HG02970 (cell line): ENCODE results near the gene DYDC2.

Source experiments
- ATAC-seq: cut with Tn5 transposase; IDR thresholded peaks from one replicate; pipeline ENCODE4 v1.9.1; 2021; ENCODE audit warnings: mild to moderate bottlenecking, moderate library complexity, moderate number of reproducible peaks; ENCODE audit not compliant: unreplicated experiment, low FRiP score

Gene DYDC2

GRCh38 chr10:80365510-80365909, 8.9 kb downstream of the DYDC2 start:
- ATAC-seq = no peak

GRCh38 chr10:80371467-80371866, 14.9 kb downstream of the DYDC2 start:
- ATAC-seq = no peak

GRCh38 chr10:80372675-80373074, 16.1 kb downstream of the DYDC2 start:
- ATAC-seq = no peak

- no peak for ATAC-seq
Measured at GRCh38 chr10:80373502-80373901, 16.9 kb downstream of the DYDC2 start.

GRCh38 chr10:80379701-80380100, 23.1 kb downstream of the DYDC2 start:
- ATAC-seq = no peak

GRCh38 chr10:80380185-80380584, 23.6 kb downstream of the DYDC2 start:
- ATAC-seq = no peak

GRCh38 chr10:80382989-80383388, 26.4 kb downstream of the DYDC2 start:
- ATAC-seq = no peak

GRCh38 chr10:80390740-80391139, 34.2 kb downstream of the DYDC2 start:
- no peak for ATAC-seq

- ATAC-seq = no peak
Measured at GRCh38 chr10:80392250-80392649, 35.7 kb downstream of the DYDC2 start.

GRCh38 chr10:80394358-80394916, 37.9 kb downstream of the DYDC2 start:
- no peak for ATAC-seq

GRCh38 chr10:80397014-80397413, 40.4 kb downstream of the DYDC2 start:
- ATAC-seq = no peak

- no peak for ATAC-seq
Measured at GRCh38 chr10:80400136-80400804, 43.7 kb downstream of the DYDC2 start.

GRCh38 chr10:80405035-80405434, 48.5 kb downstream of the DYDC2 start:
- no peak for ATAC-seq

- no peak for ATAC-seq
Measured at GRCh38 chr10:80405626-80406025, 49.0 kb downstream of the DYDC2 start.

GRCh38 chr10:80406204-80406603, 49.6 kb downstream of the DYDC2 start:
- ATAC-seq = no peak

GRCh38 chr10:80407812-80408241, 51.2 kb downstream of the DYDC2 start:
- ATAC-seq = no peak

GRCh38 chr10:80408242-80409101, 51.9 kb downstream of the DYDC2 start, which contains the start of gene PRXL2A:
Gene PRXL2A (plus strand): TSS chr10:80408551. CDS start chr10:80420468, 11,917 bp downstream.
- peak; percentile 93 for ATAC-seq

GRCh38 chr10:80409121-80409520, 52.5 kb downstream of the DYDC2 start:
- no peak for ATAC-seq

GRCh38 chr10:80410122-80410521, 53.5 kb downstream of the DYDC2 start:
- ATAC-seq = no peak

GRCh38 chr10:80410578-80411145, 54.1 kb downstream of the DYDC2 start:
- no peak for ATAC-seq

GRCh38 chr10:80411267-80411668, 54.7 kb downstream of the DYDC2 start:
- no peak for ATAC-seq
